OCI-LY3 (cell line): ENCODE measurements around the gene MIEF1.

Source experiments
- H2AFZ ChIP-seq: fragments of 200-600, 300-600 bp; shearing (Covaris generic); 2 replicates; pipeline ENCODE4 v1.6.0; 2014; ENCODE audit warnings: antibody characterized with exemption, low read depth, low read length
- H3K27ac ChIP-seq: fragments of 200-600, 300-600 bp; sonication (generic); 2 replicates; pipeline ENCODE4 v1.5.1; 2014; ENCODE audit warnings: mild to moderate bottlenecking, low read length, moderate library complexity, mixed read lengths
- H3K27me3 ChIP-seq: fragments of 200-600, 300-600 bp; sonication (generic); 2 replicates; pipeline ENCODE4 v1.6.1; 2014; ENCODE audit warnings: low read depth, low read length, mixed read lengths
- H3K36me3 ChIP-seq: fragments of 200-600, 300-600 bp; sonication (generic); replicated peaks from 2 replicates; pipeline ENCODE3; 2014; ENCODE audit warnings: low read depth, low read length, mixed read lengths
- H3K4me1 ChIP-seq: fragments of 300-600, 200-600 bp; sonication (generic); 2 replicates; pipeline ENCODE4 v1.6.1; 2014; ENCODE audit warnings: low read length, mixed read lengths
- H3K4me2 ChIP-seq: fragments of 200-600, 300-600 bp; sonication (generic); 2 replicates; pipeline ENCODE4 v1.6.1; 2014; ENCODE audit warnings: low read length, mixed read lengths
- H3K4me3 ChIP-seq: fragments of 300-600, 200-600 bp; sonication (generic); 2 replicates; pipeline ENCODE4 v1.5.1; 2014; ENCODE audit warnings: antibody characterized with exemption, mild to moderate bottlenecking, low read length, moderate library complexity
- H3K79me2 ChIP-seq: fragments of 300-600, 200-600 bp; shearing (Covaris generic); 2 replicates; pipeline ENCODE4 v1.6.1; 2014; ENCODE audit warnings: mild to moderate bottlenecking, low read length, mixed read lengths
- H3K9ac ChIP-seq: fragments of 300-600, 200-600 bp; shearing (Covaris generic); 2 replicates; pipeline ENCODE4 v1.6.0; 2014; ENCODE audit warnings: mild to moderate bottlenecking, low read length, moderate library complexity
- H3K9me3 ChIP-seq: fragments of 200-600, 300-600 bp; shearing (Covaris generic); 2 replicates; pipeline ENCODE4 v1.6.1; 2014; ENCODE audit warnings: low read length, mixed read lengths; ENCODE audit not compliant: insufficient read depth
- H4K20me1 ChIP-seq: fragments of 200-600, 300-600 bp; sonication (generic); 2 replicates; pipeline ENCODE4 v1.6.1; 2016; ENCODE audit warnings: low read length, mixed read lengths; ENCODE audit not compliant: insufficient read depth
- EZH2phosphoT487 ChIP-seq: fragments of 200-600 bp; shearing (Covaris generic); IDR thresholded peaks from 2 replicates; pipeline ENCODE4 v1.6.1; 2018; ENCODE audit warnings: antibody characterized with exemption, mixed run types, low read depth
- TF ChIP-seq, protein P1 (sequence below): fragments of 200-600, 300-600 bp; sonication (generic); IDR thresholded peaks from 2 replicates; pipeline ENCODE4 v1.5.1; 2014; ENCODE audit warnings: antibody characterized with exemption, low read length, low read depth

MIEF1 gene

DNA sequence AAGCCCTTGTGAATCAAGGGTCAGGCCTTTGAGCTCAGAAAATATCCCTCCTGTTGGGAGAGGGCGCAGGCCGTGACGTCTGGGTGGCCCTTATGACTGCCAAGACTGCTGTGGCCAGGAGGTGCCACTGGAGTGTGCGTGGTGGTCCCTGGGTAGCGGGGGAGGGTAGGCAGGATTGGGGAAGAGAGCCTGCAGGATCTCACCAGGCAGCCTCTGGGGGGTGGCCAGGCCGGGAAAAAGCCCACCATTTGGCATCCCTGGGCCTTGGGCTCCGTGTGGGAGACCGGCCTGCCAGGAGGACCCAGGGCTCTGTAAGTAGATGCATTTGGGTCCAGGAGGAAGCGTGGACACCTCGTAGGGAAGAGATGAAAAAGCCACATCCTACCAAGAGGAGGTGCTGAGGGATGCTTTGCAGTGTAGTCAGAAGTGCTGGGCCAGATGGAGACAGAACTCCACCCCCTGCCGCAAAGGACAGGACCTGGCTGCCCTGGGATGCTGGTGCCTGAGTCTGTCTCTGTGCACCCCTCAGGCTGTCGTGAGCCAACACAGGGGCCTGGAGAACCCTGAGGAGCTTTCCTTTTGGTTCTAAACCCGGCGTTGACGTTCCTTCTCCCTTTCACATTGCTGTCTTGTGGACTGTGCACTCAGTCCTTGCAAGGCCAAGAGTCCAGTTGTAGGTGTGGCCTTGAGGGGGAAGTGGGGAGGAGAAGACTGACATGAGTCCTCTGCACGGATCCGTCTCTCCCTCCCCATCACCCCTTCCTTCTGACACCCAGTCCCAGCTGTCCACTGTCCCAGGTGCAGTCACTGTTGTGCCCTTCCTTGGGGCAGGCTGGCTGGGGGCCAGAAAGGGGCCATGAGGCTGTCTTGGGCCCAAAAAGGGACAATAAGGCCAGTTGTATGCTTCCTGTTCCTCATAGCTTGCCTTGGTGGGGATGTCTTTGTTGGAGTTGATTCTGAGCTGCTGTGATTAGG is 12.7 kb upstream of the MIEF1 start:
- H3K9ac ChIP-seq = no peak overlapping the region
- no peaks in the 10 kb centered on the region for H3K27me3 ChIP-seq
- H3K9me3 ChIP-seq = no peaks in the 10 kb centered on the region
- no peak overlapping the region for H3K4me3 ChIP-seq
- H3K79me2 ChIP-seq = peaks cover 49% of the 10 kb centered on the region
- TF ChIP-seq, protein P1, sequence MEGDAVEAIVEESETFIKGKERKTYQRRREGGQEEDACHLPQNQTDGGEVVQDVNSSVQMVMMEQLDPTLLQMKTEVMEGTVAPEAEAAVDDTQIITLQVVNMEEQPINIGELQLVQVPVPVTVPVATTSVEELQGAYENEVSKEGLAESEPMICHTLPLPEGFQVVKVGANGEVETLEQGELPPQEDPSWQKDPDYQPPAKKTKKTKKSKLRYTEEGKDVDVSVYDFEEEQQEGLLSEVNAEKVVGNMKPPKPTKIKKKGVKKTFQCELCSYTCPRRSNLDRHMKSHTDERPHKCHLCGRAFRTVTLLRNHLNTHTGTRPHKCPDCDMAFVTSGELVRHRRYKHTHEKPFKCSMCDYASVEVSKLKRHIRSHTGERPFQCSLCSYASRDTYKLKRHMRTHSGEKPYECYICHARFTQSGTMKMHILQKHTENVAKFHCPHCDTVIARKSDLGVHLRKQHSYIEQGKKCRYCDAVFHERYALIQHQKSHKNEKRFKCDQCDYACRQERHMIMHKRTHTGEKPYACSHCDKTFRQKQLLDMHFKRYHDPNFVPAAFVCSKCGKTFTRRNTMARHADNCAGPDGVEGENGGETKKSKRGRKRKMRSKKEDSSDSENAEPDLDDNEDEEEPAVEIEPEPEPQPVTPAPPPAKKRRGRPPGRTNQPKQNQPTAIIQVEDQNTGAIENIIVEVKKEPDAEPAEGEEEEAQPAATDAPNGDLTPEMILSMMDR = no peak
- no peak for TF ChIP-seq EZH2phosphoT487
- peaks cover 74% of the 10 kb centered on the region for H4K20me1 ChIP-seq
- peaks cover 43% of the 10 kb centered on the region for H3K36me3 ChIP-seq
- H3K4me2 ChIP-seq = 0 out of 2 replicates have a peak overlapping the region, but pooled peaks have one; percentile 11
- no peak overlapping the region for H3K27ac ChIP-seq
- H2AFZ ChIP-seq = no peak overlapping the region
- peaks cover 12% of the 10 kb centered on the region for H3K4me1 ChIP-seq

DNA sequence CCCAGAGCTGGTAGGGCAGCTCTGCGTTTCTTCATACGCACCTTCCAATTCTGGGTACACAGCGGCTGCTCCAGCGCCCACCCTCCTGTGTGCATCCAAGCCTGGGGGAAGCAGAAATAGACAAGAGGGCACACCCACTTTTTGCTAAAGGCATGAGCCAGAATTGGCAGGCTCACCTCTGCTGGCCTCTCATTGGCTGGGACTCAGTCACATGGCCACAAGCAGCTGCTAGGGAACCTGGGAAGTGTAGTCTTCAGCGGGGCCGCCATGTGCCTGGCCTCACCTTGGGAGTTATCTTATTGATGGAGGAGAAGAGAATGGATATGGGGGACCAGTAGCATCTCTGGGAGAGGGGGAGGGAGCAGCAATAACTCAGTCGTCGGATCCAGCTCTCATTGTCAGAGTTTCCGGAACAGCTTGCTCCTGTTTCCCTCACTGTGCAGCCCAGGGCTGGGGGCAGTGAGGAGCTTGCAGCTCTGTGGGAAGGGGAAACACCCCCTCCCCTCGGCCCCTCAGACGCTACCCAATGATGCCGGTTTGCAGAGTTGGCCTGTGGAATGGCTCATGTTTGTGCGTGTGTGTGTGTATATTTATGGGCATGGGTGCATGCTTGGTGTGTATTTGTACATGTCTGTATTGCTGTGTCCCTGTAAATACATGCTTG is 11.8 kb upstream of the MIEF1 start:
- peaks cover 40% of the 10 kb centered on the region for H3K79me2 ChIP-seq
- H3K9me3 ChIP-seq = no peaks in the 10 kb centered on the region
- H2AFZ ChIP-seq = no peak overlapping the region
- H3K4me3 ChIP-seq = no peak overlapping the region
- peaks cover 19% of the 10 kb centered on the region for H3K4me1 ChIP-seq
- H4K20me1 ChIP-seq = peaks cover 66% of the 10 kb centered on the region
- no peaks in the 10 kb centered on the region for H3K27me3 ChIP-seq
- 0 out of 2 replicates have a peak overlapping the region, but pooled peaks have one; percentile 11 for H3K4me2 ChIP-seq
- H3K9ac ChIP-seq = no peak overlapping the region
- no peak for TF ChIP-seq EZH2phosphoT487
- H3K27ac ChIP-seq = no peak overlapping the region
- peaks cover 38% of the 10 kb centered on the region for H3K36me3 ChIP-seq

DNA sequence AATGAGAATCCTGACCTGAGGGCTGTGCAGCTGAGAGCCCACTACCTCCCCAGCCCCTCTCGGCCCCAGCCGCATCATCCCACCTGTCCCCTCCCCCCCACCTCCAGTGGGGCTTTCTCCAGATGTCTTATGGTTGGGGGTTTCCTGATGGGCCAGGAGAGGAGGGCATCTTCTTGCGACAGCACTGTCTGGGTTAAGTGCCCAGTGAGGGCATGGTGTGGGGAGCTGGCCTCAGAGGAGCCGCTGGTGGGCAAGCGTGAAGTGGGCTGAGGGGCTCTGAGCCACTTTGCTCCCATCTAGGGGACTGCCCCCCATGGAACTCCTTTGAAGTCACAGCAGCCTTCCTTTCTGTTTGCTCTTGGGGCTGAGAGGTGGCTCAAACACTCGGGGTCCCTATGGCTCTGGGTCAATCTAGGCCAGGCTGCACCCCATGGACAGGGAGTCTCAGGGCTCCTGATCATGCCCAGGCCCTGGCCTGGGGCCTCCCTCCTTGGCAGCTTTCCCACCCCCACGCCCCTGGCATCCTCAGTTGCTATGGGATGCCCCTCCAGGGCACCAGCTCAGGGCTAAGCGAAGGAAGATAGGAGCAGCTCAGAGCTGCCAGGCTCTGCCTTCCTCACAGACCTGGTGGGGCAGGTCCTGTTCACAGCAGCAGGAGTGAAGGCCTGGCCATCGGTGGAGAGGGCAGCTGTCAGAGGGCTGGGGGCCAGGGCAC is 11.0 kb upstream of the MIEF1 start:
- Histone ChIP-seq H3K9me3 (no peaks in the 10 kb centered on the region), H3K79me2 (peaks cover 39% of the 10 kb centered on the region), H3K27me3 (no peaks in the 10 kb centered on the region), H2AFZ (no peak overlapping the region), H3K9ac (no peak overlapping the region), H3K27ac (no peak overlapping the region), H4K20me1 (peaks cover 62% of the 10 kb centered on the region), H3K4me2 (no peak overlapping the region), H3K4me1 (peaks cover 19% of the 10 kb centered on the region), H3K36me3 (peaks cover 38% of the 10 kb centered on the region), H3K4me3 (no peak overlapping the region)
- no peak for TF ChIP-seq EZH2phosphoT487
- TF ChIP-seq, protein P1 = no peak

DNA sequence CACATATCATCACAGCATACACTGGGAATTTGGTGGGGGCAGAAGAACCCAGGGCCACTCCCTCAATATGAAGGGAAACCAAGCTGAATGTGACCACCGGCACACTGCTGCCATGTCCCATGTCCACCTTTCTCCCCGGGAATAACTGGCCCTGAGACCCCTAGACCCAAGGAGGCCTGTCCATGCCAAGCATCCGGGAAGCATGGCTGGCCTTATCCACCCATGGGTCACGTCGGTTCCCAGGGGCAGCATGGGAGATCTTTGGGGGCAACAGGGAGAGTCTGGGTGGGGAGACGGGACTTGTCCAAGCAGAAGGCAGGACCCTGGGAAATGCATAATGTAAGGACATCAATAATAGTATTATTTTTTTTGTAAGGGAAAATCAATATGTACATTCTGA is 10.4 kb upstream of the MIEF1 start:
- TF ChIP-seq, protein P1 = no peak
- TF ChIP-seq EZH2phosphoT487 = no peak
- no peak overlapping the region for H3K9ac ChIP-seq

More for the DNA sequence above, 10.4 kb upstream of the MIEF1 start:
- peaks cover 38% of the 10 kb centered on the region for H3K79me2 ChIP-seq
- no peaks in the 10 kb centered on the region for H3K27me3 ChIP-seq
- H3K9me3 ChIP-seq = no peaks in the 10 kb centered on the region
- H3K4me2 ChIP-seq = no peak overlapping the region
- peaks cover 22% of the 10 kb centered on the region for H3K4me1 ChIP-seq
- no peak overlapping the region for H3K27ac ChIP-seq
- H3K36me3 ChIP-seq = peaks cover 38% of the 10 kb centered on the region
- H4K20me1 ChIP-seq = peaks cover 57% of the 10 kb centered on the region
- H2AFZ ChIP-seq = no peak overlapping the region
- no peak overlapping the region for H3K4me3 ChIP-seq
